ENCODE results near the gene MT1B. TPM values are rescaled to one million over a fixed set of nuclear protein-coding genes. Genes with fewer than 3 reads are reported as not detected.

MT1B gene
- total and polyA plus RNA-seq, 9 donors: not detected

DNA sequence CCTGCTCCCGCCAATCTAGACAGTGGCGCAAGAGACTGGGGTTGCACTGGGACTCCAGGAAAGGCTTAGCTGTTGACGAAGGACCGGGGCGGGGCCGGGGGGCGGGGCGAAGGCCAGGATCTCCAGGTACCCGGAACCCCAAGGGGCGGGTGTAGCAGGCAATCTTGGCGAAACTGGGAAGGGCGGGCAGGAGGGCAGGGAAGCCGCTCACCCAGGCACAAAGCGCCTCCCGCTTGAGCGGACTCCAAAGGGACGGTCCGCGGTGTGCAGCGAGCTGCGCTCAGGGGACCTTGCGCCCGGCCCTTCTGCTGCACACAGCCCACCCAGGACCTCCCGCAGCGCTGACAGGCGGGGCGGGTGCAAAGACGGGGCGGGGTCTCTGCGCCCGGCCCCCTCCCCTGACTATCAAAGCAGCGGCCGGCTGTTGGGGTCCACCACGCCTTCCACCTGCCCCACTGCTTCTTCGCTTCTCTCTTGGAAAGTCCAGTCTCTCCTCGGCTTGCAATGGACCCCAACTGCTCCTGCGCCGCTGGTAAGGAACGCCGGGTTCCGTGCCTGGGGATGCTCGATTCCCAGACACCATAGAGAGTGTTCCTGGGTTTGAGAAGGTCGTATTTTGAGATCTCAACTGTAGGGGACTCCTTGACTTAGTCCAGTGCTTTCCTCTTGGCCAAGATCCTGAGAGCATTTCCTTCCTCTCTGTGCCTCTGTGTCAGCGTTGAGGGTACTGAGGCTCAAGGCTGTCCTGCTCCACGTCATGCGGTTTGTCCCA is 6.1 kb downstream of the MT1B start, which contains the start of gene MT1F:
Gene MT1F (plus strand): TSS at position 405 of the 772 bp plus-strand sequence. CDS start 100 bp downstream, at position 505.
- Histone ChIP-seq H3K27ac (no peak within 1 kb of the TSS), H3K27me3 (no peaks in the 10 kb centered on the region), H3K9me3 (no peaks in the 10 kb centered on the region), H3K36me3 (no peaks in the 10 kb centered on the region), H3K4me3 (peak within 1 kb of the TSS; percentile 35), H3K4me1 (ENCODE audit: insufficient read depth) (no peaks in the 10 kb centered on the region)
- 2 to 6% (median 3%) methylated on average over 11 to 46 of the region's 46 CpGs for WGBS, 3 donors
- TF ChIP-seq CTCF (IDR thresholded peaks at IDR 0.05) (no peak), EP300 (IDR thresholded peaks at IDR 0.05) (no peak), POLR2A (IDR thresholded peaks at IDR 0.05) (no peak)
- peak in 2 of 5 donors; percentile 61 to 62 for DNase-seq
- intact Hi-C loops (cut with DNase I): no loop called here

- Histone ChIP-seq H3K4me1 (ENCODE audit: insufficient read depth) (no peaks in the 10 kb centered on the region), H3K27ac (no peak overlapping the region), H3K27me3 (no peaks in the 10 kb centered on the region), H3K4me3 (peak overlapping the region; percentile 35), H3K36me3 (no peaks in the 10 kb centered on the region), H3K9me3 (no peaks in the 10 kb centered on the region)
- TF ChIP-seq CTCF (IDR thresholded peaks at IDR 0.05) (no peak), EP300 (IDR thresholded peaks at IDR 0.05) (no peak), POLR2A (IDR thresholded peaks at IDR 0.05) (no peak)
- DNase-seq: peak in 1 of 5 donors; percentile 37
- 17 to 24% (median 20%) methylated on average over 10 of the region's 10 CpGs for WGBS, 3 donors
- intact Hi-C loops (cut with DNase I): no loop called here
These were observed 6.7 kb downstream of the MT1B start for GRCh38 chr16:56658327-56658875.

- intact Hi-C loops (cut with DNase I): no loop called here
- no peak overlapping the region for H3K4me3 ChIP-seq
These were observed 11.0 kb downstream of the MT1B start for GRCh38 chr16:56662357-56663354.

More at GRCh38 chr16:56662357-56663354, 11.0 kb downstream of the MT1B start:
- Histone ChIP-seq H3K4me1 (ENCODE audit: insufficient read depth) (no peaks in the 10 kb centered on the region), H3K36me3 (no peaks in the 10 kb centered on the region), H3K9me3 (no peaks in the 10 kb centered on the region), H3K27ac (no peak overlapping the region), H3K27me3 (no peaks in the 10 kb centered on the region)
- TF ChIP-seq EP300 (IDR thresholded peaks at IDR 0.05) (no peak), CTCF (IDR thresholded peaks at IDR 0.05) (no peak), POLR2A (IDR thresholded peaks at IDR 0.05) (no peak)
- WGBS, 3 donors: 8 to 14% (median 10%) methylated on average over 44 to 48 of the region's 48 CpGs
- no peak for DNase-seq
